GM21390 (cell line): ENCODE results near the gene KISS1R.
"Not testable (repeated sequence)": the region's sequence is repeated elsewhere in the genome, so short reads cannot be mapped to it uniquely, and the experiment has no call there.

Experiments used
- ATAC-seq: cut with Tn5 transposase; IDR thresholded peaks from one replicate; pipeline ENCODE4 v1.9.1; 2021; ENCODE audit not compliant: unreplicated experiment

The KISS1R gene

GRCh38 chr19:917323-918151 lies at the start of gene KISS1R:
TSS of gene KISS1R (plus strand) at chr19:917333. CDS start at chr19:917503, 170 bp downstream.
- ATAC-seq = no peak

- no peak for ATAC-seq
Measured at GRCh38 chr19:867855-868457, 49.2 kb upstream of the KISS1R start.

- no peak for ATAC-seq
Measured at GRCh38 chr19:868458-869244, 48.5 kb upstream of the KISS1R start.

- no peak for ATAC-seq
Measured at GRCh38 chr19:869245-870177, 47.6 kb upstream of the KISS1R start.

- no peak for ATAC-seq
Measured at GRCh38 chr19:870314-870713, 46.8 kb upstream of the KISS1R start.

GRCh38 chr19:870963-871401 lies 46.2 kb upstream of the KISS1R start:
- ATAC-seq = no peak

GRCh38 chr19:871446-872265 lies 45.5 kb upstream of the KISS1R start:
- no peak for ATAC-seq

GRCh38 chr19:872266-872951 lies 44.7 kb upstream of the KISS1R start:
- no peak for ATAC-seq

- ATAC-seq = no peak
Measured at GRCh38 chr19:873084-873483, 44.0 kb upstream of the KISS1R start.

GRCh38 chr19:873561-874041 lies 43.5 kb upstream of the KISS1R start:
- no peak for ATAC-seq

- ATAC-seq = no peak
Measured at GRCh38 chr19:875265-875879, 41.8 kb upstream of the KISS1R start.

GRCh38 chr19:876089-876488 lies 41.0 kb upstream of the KISS1R start:
- ATAC-seq = no peak

GRCh38 chr19:876780-877314 lies 40.3 kb upstream of the KISS1R start:
- ATAC-seq = no peak

GRCh38 chr19:877992-878660 lies 39.0 kb upstream of the KISS1R start:
- ATAC-seq = not testable (repeated sequence)

- ATAC-seq = not testable (repeated sequence)
Measured at GRCh38 chr19:878751-879561, 38.2 kb upstream of the KISS1R start.

- no peak for ATAC-seq
Measured at GRCh38 chr19:879711-880438, 37.3 kb upstream of the KISS1R start.
